Measurements from ENCODE around the gene SRF. TPM values are rescaled to one million over a fixed set of nuclear protein-coding genes. Genes with fewer than 3 reads are reported as not detected.

The SRF gene
- total RNA-seq, 1 experiment from 2014 or later = 25.4 TPM

GRCh38 chr6:43172104-43173007 is 1.3 kb downstream of the SRF start:
- intact Hi-C loops (cut with micrococcal nuclease; ENCODE audit: unreplicated experiment) = loop anchor here (5.0 to 10.0 kb wide), 3 partner anchors 195 to 455 kb away; partner anchors contain the start of genes GTPBP2 and ZNF318
- H4K20me1 ChIP-seq (ENCODE audit: insufficient read depth) = peaks cover 9% of the 10 kb centered on the region; the same call in 1 of the 2 replicates
- H3F3A ChIP-seq (ENCODE audit: insufficient read depth, low read depth) = peaks cover 29% of the 10 kb centered on the region
- peaks cover 36% of the 10 kb centered on the region for H3K79me2 ChIP-seq (ENCODE audit: low read depth)
- H3K27ac ChIP-seq = no peak overlapping the region
- peaks cover 9% of the 10 kb centered on the region; the same call in 1 of the 2 replicates for H3K36me3 ChIP-seq (ENCODE audit: low read depth)
- ChIA-PET CTCF (no interaction called here), POLR2A (ENCODE audit: unreplicated experiment) (interaction anchor here (0.6 to 0.7 kb wide), 2 partner anchors 193 to 282 kb away, joined by 4 to 5 read pairs; a partner anchor contains a TSS)
- H3K27me3 ChIP-seq (ENCODE audit: insufficient read depth, low read depth) = no peaks in the 10 kb centered on the region
- H3K9me2 ChIP-seq (ENCODE audit: insufficient read depth) = no peaks in the 10 kb centered on the region
- peaks cover 29% of the 10 kb centered on the region for H3K4me1 ChIP-seq (replicated peaks; ENCODE audit: insufficient read depth)
- peak overlapping the region; percentile 93 for H3K4me3 ChIP-seq
- H3K9me3 ChIP-seq (ENCODE audit: insufficient read depth, low read depth) = no peaks in the 10 kb centered on the region
- H2AFZ ChIP-seq = peak overlapping the region; percentile 84
- peak overlapping the region; percentile 87 for H3K4me2 ChIP-seq
- TF ChIP-seq EZH2 (IDR thresholded peaks at IDR 0.05; ENCODE audit: low read depth) = no peak
- TF ChIP-seq CTCF (conservative IDR thresholded peaks at IDR 0.05) = no peak
- no TSS peak for BruUV-seq (replicated peaks)
- DNase-seq = peak in 1 of 2 experiments; percentile 36

GRCh38 chr6:43173591-43174262 is 2.7 kb downstream of the SRF start:
- peak overlapping the region; percentile 87 for H3K4me2 ChIP-seq
- no peaks in the 10 kb centered on the region for H3K9me3 ChIP-seq (ENCODE audit: insufficient read depth, low read depth)
- H3K27me3 ChIP-seq (ENCODE audit: insufficient read depth, low read depth) = no peaks in the 10 kb centered on the region
- H3K36me3 ChIP-seq (ENCODE audit: low read depth) = peaks cover 9% of the 10 kb centered on the region; the same call in 1 of the 2 replicates
- H3K27ac ChIP-seq = no peak overlapping the region
- ChIA-PET CTCF (interaction anchor here (0.8 kb wide), 1 partner anchor 14 kb away, joined by 7 read pairs; no protein-coding TSS in a partner anchor), POLR2A (ENCODE audit: unreplicated experiment) (interaction anchor here (0.6 to 1.0 kb wide), 2 partner anchors 81 to 114 kb away, joined by 7 to 10 read pairs; partner anchors contain the start of genes KLC4 and MRPL2)
- peaks cover 9% of the 10 kb centered on the region; the same call in 1 of the 2 replicates for H4K20me1 ChIP-seq (ENCODE audit: insufficient read depth)
- peaks cover 29% of the 10 kb centered on the region for H3F3A ChIP-seq (ENCODE audit: insufficient read depth, low read depth)
- H3K4me3 ChIP-seq = peak overlapping the region; percentile 93; the same call in 1 of the 2 replicates
- H2AFZ ChIP-seq = no peak overlapping the region
- no peaks in the 10 kb centered on the region for H3K9me2 ChIP-seq (ENCODE audit: insufficient read depth)
- TF ChIP-seq EZH2 (IDR thresholded peaks at IDR 0.05; ENCODE audit: low read depth) (no peak), CTCF (conservative IDR thresholded peaks at IDR 0.05) (no peak)
- peaks cover 36% of the 10 kb centered on the region for H3K79me2 ChIP-seq (ENCODE audit: low read depth)
- peaks cover 29% of the 10 kb centered on the region for H3K4me1 ChIP-seq (replicated peaks; ENCODE audit: insufficient read depth)
- no peak for DNase-seq
- intact Hi-C loops (cut with micrococcal nuclease; ENCODE audit: unreplicated experiment) = loop anchor here (1.0 to 10.0 kb wide), 4 partner anchors 114 to 454 kb away; partner anchors contain the start of genes GTPBP2, KLC4, MRPL2 and ZNF318
- BruUV-seq (replicated peaks) = TSS peak; percentile 48
